ENCODE measurements around the gene GNB5. TPM values are rescaled to one million over a fixed set of nuclear protein-coding genes. Genes with fewer than 3 reads are reported as not detected.

The GNB5 gene
- total RNA-seq, 1 experiment from 2014 or later = 58.7 TPM

- in situ Hi-C loops (cut with HindIII; ENCODE audit: low pct_unique_long_range_greater_than_20kb, low sequenced_read_pairs) (no loop called here), intact Hi-C loops (cut with micrococcal nuclease; ENCODE audit: unreplicated experiment) (no loop called here)
- Histone ChIP-seq H3K9me3 (ENCODE audit: control insufficient read depth, insufficient read depth, low read depth, low read length) (no peaks in the 10 kb centered on the region), H3K36me3 (ENCODE audit: control insufficient read depth, insufficient read depth, low read length) (no peaks in the 10 kb centered on the region), H3K27ac (ENCODE audit: low read length) (no peak overlapping the region; the same call in 1 of the 2 replicates), H3K27me3 (ENCODE audit: control insufficient read depth, insufficient read depth, low read length) (no peaks in the 10 kb centered on the region), H3K4me1 (ENCODE audit: control insufficient read depth, insufficient read depth, low read length) (no peaks in the 10 kb centered on the region), H3K4me3 (ENCODE audit: low read depth in 2 of 2, low read length in 2 of 2) (no peak overlapping the region)
- ChIA-PET CTCF (interaction anchor here (0.7 kb wide), 1 partner anchor 542 kb away, joined by 4 read pairs; no protein-coding TSS in a partner anchor), POLR2A (no interaction called here)
- no TSS peak for BruUV-seq (replicated peaks)
- no peak for DNase-seq (ENCODE audit: low read depth, low spot score)
- ATAC-seq = no peak
- no peak for TF ChIP-seq POLR2AphosphoS5 (IDR thresholded peaks at IDR 0.05; ENCODE audit: low read depth, low read length)
These were observed 81.4 kb downstream of the GNB5 start for GRCh38 chr15:52109559-52110451.

- Histone ChIP-seq H3K4me3 (ENCODE audit: low read depth in 2 of 2, low read length in 2 of 2) (no peak overlapping the region), H3K27me3 (ENCODE audit: control insufficient read depth, insufficient read depth, low read length) (no peaks in the 10 kb centered on the region), H3K27ac (ENCODE audit: low read length) (no peak overlapping the region), H3K9me3 (ENCODE audit: control insufficient read depth, insufficient read depth, low read depth, low read length) (no peaks in the 10 kb centered on the region), H3K36me3 (ENCODE audit: control insufficient read depth, insufficient read depth, low read length) (no peaks in the 10 kb centered on the region), H3K4me1 (ENCODE audit: control insufficient read depth, insufficient read depth, low read length) (peaks cover 18% of the 10 kb centered on the region)
- ChIA-PET POLR2A (no interaction called here), CTCF (interaction anchor here (0.6 kb wide), 1 partner anchor 12 kb away, joined by 8 read pairs; no protein-coding TSS in a partner anchor)
- ATAC-seq = no peak
- intact Hi-C loops (cut with micrococcal nuclease; ENCODE audit: unreplicated experiment) = no loop called here
- DNase-seq (ENCODE audit: low read depth, low spot score) = no peak
- no peak for TF ChIP-seq REST (IDR thresholded peaks at IDR 0.05; ENCODE audit: insufficient read depth in 1 of 2, low read depth in 2 of 2, low read length in 1 of 2)
- TF ChIP-seq POLR2AphosphoS5 (IDR thresholded peaks at IDR 0.05; ENCODE audit: low read depth, low read length) = no peak
- no peak for TF ChIP-seq CTCF (IDR thresholded peaks at IDR 0.05)
- TF ChIP-seq TCF7L2 (IDR thresholded peaks at IDR 0.05; ENCODE audit: low read depth, low read length) = no peak
- TF ChIP-seq SIN3A (IDR thresholded peaks at IDR 0.05; ENCODE audit: borderline replicate concordance, insufficient read depth, low read depth, low read length) = no peak
- no TSS peak for BruUV-seq (replicated peaks)
- in situ Hi-C loops (cut with HindIII; ENCODE audit: low pct_unique_long_range_greater_than_20kb, low sequenced_read_pairs) = no loop called here
These were observed 84.0 kb downstream of the GNB5 start for GRCh38 chr15:52107238-52107637.

GRCh38 chr15:52106641-52107040 lies 84.6 kb downstream of the GNB5 start:
- intact Hi-C loops (cut with micrococcal nuclease; ENCODE audit: unreplicated experiment) (no loop called here), in situ Hi-C loops (cut with HindIII; ENCODE audit: low pct_unique_long_range_greater_than_20kb, low sequenced_read_pairs) (no loop called here)
- TF ChIP-seq CTCF (IDR thresholded peaks at IDR 0.05) (no peak), SIN3A (IDR thresholded peaks at IDR 0.05; ENCODE audit: borderline replicate concordance, insufficient read depth, low read depth, low read length) (no peak), POLR2AphosphoS5 (IDR thresholded peaks at IDR 0.05; ENCODE audit: low read depth, low read length) (no peak), TCF7L2 (IDR thresholded peaks at IDR 0.05; ENCODE audit: low read depth, low read length) (no peak), REST (IDR thresholded peaks at IDR 0.05; ENCODE audit: insufficient read depth in 1 of 2, low read depth in 2 of 2, low read length in 1 of 2) (no peak)
- CTCF ChIA-PET = interaction anchor here (0.6 kb wide), 2 partner anchors 12 to 84 kb away, joined by 3 to 8 read pairs; no protein-coding TSS in a partner anchor
- DNase-seq (ENCODE audit: low read depth, low spot score) = no peak
- POLR2A ChIA-PET = no interaction called here
- ATAC-seq = no peak
- H3K4me3 ChIP-seq (ENCODE audit: low read depth in 2 of 2, low read length in 2 of 2) = no peak overlapping the region
- H3K27me3 ChIP-seq (ENCODE audit: control insufficient read depth, insufficient read depth, low read length) = no peaks in the 10 kb centered on the region
- H3K27ac ChIP-seq (ENCODE audit: low read length) = no peak overlapping the region
- BruUV-seq (replicated peaks) = no TSS peak
- H3K36me3 ChIP-seq (ENCODE audit: control insufficient read depth, insufficient read depth, low read length) = no peaks in the 10 kb centered on the region
- H3K4me1 ChIP-seq (ENCODE audit: control insufficient read depth, insufficient read depth, low read length) = peaks cover 23% of the 10 kb centered on the region
- H3K9me3 ChIP-seq (ENCODE audit: control insufficient read depth, insufficient read depth, low read depth, low read length) = no peaks in the 10 kb centered on the region

Measured in Panc1 (cell line).